ENCODE data around the gene CYRIA.

Gene CYRIA

GRCh38 chr2:16649353-16650286 lies 16.0 kb downstream of the CYRIA start:
- DNase-seq: no peak

GRCh38 chr2:16647992-16648617 lies 17.5 kb downstream of the CYRIA start:
- no peak for DNase-seq

DNA sequence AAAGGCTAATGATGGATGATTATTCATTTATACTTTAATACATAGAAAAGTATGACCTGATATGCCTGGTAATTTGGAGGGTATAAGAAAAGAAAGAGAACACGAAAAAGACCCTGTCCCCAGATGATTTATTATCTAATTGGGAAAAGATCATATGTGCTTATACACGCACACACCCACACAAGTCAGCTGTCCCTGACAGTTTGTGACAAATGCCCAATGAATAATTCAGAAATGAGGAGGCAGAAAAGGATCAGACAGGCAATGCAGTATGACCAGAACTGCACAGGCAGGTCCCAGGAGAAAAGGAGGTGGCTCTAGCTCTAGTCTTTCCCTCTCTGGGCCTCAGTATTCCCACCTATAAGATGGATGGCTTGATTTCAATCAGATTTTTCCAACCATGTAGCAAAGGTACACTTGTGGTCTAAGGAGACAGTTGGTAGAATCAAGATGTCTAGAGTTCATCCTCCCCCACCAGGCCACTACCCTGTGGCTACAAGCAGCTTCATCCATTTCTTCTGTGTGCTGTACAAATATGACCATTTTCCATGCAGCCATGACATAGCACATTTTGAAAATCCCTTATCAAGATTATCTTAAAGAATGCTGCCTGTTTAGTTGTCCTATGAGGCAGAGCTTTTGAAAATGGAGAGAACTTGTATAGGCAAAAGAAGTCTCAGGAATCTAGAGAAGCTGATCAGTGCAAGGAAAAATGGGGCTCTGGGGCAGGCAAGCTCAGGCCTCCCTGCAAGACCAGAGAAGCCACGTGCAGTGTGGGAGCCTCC lies 19.7 kb downstream of the CYRIA start:
- DNase-seq: no peak

- DNase-seq: no peak
These were observed 20.5 kb downstream of the CYRIA start for GRCh38 chr2:16645088-16645487.

GRCh38 chr2:16644221-16644925 lies 21.3 kb downstream of the CYRIA start:
- no peak for DNase-seq

GRCh38 chr2:16643099-16643498 lies 22.5 kb downstream of the CYRIA start:
- DNase-seq: no peak

DNA sequence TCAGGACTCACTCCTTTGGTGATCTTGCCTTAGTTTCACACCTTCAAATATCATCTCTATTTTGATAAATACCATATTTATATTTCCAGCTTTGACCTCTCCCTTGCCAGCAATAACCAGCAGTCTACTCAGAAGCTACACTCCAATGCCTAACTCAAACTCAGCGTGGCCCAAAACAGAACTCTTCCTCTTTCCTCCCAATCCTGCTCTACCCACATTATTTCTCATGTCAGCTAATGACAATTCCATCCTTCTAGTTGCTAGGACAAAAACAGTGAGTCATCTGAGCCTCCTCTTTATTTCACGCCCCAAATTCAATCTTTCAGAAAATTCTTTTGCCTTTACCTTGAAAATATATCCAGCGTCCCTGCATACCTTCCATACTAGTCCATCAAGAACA lies 23.5 kb downstream of the CYRIA start:
- no peak for DNase-seq

DNA sequence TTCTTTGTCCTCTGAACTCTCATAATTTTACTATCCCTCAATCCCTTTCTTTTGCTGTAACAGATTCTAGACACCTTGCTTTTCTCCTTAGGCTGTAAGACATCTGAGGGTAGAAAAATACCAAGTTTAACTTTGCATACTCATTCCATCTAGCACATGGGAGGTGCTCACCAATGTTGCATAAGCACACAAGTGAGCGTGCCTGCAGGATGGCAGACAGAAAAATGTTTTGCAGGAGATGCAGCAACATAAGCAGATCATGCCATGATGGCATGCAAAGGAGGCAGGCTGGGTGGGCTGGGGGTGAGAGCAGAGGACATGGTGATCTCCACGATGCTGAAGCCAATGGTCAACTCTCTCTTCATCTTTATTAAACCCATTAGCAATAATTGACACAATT lies 24.1 kb downstream of the CYRIA start:
- DNase-seq: no peak

GRCh38 chr2:16640867-16641266 lies 24.8 kb downstream of the CYRIA start:
- no peak for DNase-seq

- DNase-seq: no peak
These were observed 25.5 kb downstream of the CYRIA start for GRCh38 chr2:16640001-16640700.

- no peak for DNase-seq
These were observed 26.2 kb downstream of the CYRIA start for GRCh38 chr2:16639431-16639830.

- DNase-seq: no peak
These were observed 26.7 kb downstream of the CYRIA start for GRCh38 chr2:16638946-16639345.

DNA sequence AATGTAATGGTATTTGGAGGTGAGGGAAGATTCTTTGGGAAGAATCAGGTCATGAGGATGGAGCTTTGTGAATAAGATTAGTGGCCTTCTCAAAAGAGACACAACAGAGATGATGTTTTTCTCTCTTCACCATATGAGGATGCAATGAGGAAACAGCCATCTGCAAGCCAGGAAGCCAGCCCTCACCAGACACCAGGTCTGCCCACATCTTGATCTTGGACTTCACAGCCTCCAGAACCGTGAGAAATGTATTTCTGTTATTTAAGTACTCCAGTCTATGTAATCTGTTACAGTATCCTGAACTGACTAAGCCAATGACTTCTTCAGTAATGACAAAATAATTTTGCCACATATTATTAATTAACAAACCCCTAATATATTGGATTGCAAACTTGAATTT lies 28.3 kb downstream of the CYRIA start:
- DNase-seq: no peak

GRCh38 chr2:16635791-16636699 lies 29.6 kb downstream of the CYRIA start:
- no peak for DNase-seq

DNA sequence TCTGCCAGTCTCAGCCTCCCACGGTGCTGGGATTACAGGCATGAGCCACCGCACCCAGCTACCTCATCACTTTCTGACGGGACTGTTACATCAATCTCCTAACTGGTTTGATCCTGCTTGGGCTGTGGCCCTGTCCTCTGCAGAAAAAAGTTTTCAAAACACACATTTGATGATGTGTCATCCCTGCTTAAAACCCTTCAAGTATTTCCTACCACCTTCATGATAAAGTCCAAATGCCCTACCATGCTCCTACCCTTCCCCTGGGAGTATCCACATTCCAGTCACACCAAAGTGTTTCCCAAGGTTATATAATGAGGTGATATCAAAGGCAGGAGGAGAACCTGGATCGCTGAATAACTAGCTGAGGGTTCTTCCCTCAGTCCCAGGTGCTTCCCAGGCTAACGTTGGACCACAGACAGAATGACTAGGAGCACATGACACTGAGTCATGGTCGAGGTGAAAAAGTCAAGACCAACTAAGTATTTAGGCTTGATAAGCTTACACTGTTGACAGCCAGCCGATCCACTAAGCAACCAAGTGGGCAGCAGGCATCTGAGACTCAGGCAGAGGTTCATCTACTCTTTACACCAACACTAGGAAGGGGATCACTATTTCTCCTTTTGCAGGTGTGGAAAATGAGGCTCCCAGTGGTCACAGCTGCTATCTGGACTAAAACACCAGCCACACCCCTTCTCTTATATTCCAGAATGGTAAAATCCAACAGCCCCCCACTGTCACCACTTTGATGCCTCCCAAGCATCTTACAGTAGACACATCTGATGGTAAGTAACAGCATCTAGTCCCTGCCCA lies 31.8 kb downstream of the CYRIA start:
- DNase-seq: no peak

DNA sequence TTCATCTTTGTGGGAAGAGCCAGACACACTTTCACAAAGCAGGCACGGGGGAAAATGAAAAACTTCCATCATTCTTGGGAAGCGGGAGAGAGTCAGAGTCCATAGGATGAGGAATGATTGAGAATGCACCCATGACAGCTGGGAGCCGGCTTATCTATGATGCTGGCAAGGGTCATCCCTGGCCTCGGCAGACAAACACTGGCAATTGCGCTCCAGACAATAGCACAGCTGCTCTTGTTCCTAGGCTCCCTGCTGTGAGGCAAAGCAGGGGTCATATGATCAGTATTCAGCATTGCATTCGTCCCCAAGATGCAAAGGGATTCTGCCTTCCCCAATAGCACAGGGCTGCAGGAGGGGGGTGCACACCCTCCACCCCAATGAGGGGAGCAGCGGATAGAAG lies 33.0 kb downstream of the CYRIA start:
- DNase-seq: peak; percentile 33

DNA sequence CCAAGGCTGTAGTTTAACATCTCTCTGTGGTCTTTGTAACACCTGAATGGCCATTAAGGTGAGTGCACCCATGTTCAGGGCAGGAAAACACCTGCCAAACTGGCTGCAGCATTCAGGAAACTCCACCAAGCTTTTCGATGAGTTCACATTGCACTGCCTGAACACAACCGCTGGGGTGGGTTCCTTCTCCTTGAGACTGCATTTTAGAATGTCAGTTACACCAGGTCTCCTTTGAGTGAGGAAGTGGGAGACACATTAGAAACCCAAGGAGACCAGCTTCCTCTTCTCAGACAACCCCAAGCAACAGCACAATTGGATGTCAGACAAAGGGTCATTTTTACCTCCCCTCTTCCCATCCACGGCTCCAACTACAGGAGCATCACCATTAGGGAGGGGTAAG lies 35.2 kb downstream of the CYRIA start:
- DNase-seq: no peak

DNA sequence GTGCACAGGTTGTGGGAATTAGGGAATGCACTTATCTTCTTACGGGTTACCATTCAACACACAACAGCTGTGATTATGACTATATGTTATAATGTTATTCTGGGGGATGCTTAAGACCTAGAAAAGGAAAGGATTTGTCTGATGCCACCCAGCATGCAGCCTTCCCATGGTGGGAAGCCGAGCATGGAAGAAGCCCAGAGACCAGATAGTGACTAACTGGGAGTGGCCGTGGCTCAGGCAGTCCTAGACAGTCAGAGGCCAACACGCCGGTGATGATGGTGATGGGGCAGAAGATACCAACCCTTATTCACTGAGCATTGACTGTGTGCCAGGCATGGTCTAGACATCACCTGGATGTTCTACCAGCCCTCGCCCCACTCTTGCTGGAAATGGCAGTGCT lies 35.9 kb downstream of the CYRIA start:
- no peak for DNase-seq

DNA sequence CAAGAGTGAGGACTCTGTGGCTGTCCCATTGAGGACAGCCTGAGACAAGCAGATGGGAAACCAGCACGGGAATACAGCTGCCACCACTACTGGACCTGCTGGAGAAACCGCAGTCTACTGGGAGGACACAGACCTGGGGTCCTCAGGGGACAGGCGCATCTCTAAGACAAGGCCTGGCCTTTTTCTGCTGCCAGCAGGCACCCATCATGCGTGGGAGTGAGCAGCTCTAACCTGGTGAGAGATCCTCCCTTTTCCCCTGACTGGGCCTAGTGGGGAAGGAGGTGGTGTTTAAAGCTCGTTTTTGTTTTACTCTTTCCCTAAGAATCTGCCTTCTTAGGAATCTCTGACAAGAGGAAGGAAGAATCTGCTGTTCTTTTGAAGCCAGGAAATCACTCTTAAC lies 36.6 kb downstream of the CYRIA start:
- DNase-seq: no peak

GRCh38 chr2:16628314-16628713 lies 37.3 kb downstream of the CYRIA start:
- DNase-seq: no peak
